A673 (cell line): ENCODE results near the gene XPO4. TPM values are rescaled to one million over a fixed set of nuclear protein-coding genes. Genes with fewer than 3 reads are reported as not detected.

Experiments used
- BruUV-seq: library from RNA; stranded (reverse); fragments of 400-500 nt; replicated peaks from 2 replicates; lab custom pipeline; 2021; lab: Mats Ljungman, UMichigan
- CTCF ChIA-PET: fragments of 300-600 bp; sonication (Branson Sonifier 250); formaldehyde crosslinking; loops from one replicate; lab custom pipeline; 2022; ENCODE audit warnings: antibody characterized with exemption; lab: Charles Lee
- POLR2A ChIA-PET: fragments of 300-600 bp; sonication (Branson Sonifier 250); formaldehyde crosslinking; loops from one replicate; lab custom pipeline; 2022; ENCODE audit warnings: antibody characterized with exemption; ENCODE audit not compliant: low non-redundant PET; lab: Charles Lee
- DNase-seq: peaks from one replicate; pipeline ENCODE4 v3.0.0-alpha.2; 2015; ENCODE audit warnings: low spot score
- H3K27ac ChIP-seq: fragments of 200-600 bp; sonication (generic); 2 replicates; pipeline ENCODE4 v1.5.1; 2016; ENCODE audit warnings: mixed run types, low read depth, mild to moderate bottlenecking, mixed read lengths, antibody characterized with exemption, low read length; ENCODE audit not compliant: poor library complexity, severe bottlenecking
- H3K27me3 ChIP-seq: fragments of 200-600 bp; sonication (generic); replicated peaks from 2 replicates; pipeline ENCODE4 v1.6.1; 2017; ENCODE audit warnings: mixed run types, low read depth, mild to moderate bottlenecking, mixed read lengths, antibody characterized with exemption, low read length; ENCODE audit not compliant: insufficient read depth, poor library complexity
- H3K36me3 ChIP-seq: fragments of 200-600 bp; sonication (generic); 2 replicates; pipeline ENCODE4 v1.6.1; 2016; ENCODE audit warnings: mixed run types, mild to moderate bottlenecking, mixed read lengths, antibody characterized with exemption, low read length; ENCODE audit not compliant: insufficient read depth, poor library complexity, severe bottlenecking
- H3K4me1 ChIP-seq: fragments of 200-600 bp; sonication (generic); 2 replicates; pipeline ENCODE4 v1.6.1; 2017; ENCODE audit warnings: mixed run types, mild to moderate bottlenecking, mixed read lengths, antibody characterized with exemption, low read length; ENCODE audit not compliant: insufficient read depth, poor library complexity, severe bottlenecking
- H3K4me3 ChIP-seq: fragments of 200-600 bp; sonication (generic); 2 replicates; pipeline ENCODE4 v1.5.1; 2016; ENCODE audit warnings: low read depth, mixed run types, mild to moderate bottlenecking, mixed read lengths, low read length; ENCODE audit not compliant: poor library complexity, severe bottlenecking
- H3K9me3 ChIP-seq: fragments of 200-600 bp; sonication (generic); 2 replicates; pipeline ENCODE4 v1.6.1; 2016; ENCODE audit warnings: mixed run types, low read depth, mild to moderate bottlenecking, mixed read lengths, antibody characterized with exemption, low read length; ENCODE audit not compliant: poor library complexity, severe bottlenecking
- EZH2 ChIP-seq: fragments of 200-600 bp; sonication (generic); IDR thresholded peaks from 2 replicates; pipeline ENCODE4 v1.6.1; 2017; ENCODE audit warnings: borderline replicate concordance, low read depth, mild to moderate bottlenecking, mixed read lengths, antibody characterized with exemption, low read length; ENCODE audit not compliant: poor library complexity, severe bottlenecking
- intact Hi-C: fragments of 100-400 bp; cut with micrococcal nuclease; formaldehyde crosslinking; loops from one replicate; pipeline ENCODE4 v1.10.0; 2022; ENCODE audit not compliant: unreplicated experiment
- total RNA-seq: library from RNA; stranded (reverse); gene quantifications from 2 replicates; pipeline ENCODE4 v1.2.3, GENCODE V29; 2021
- TF ChIP-seq, protein P1 (sequence below): fragments of 300-800, 200-600 bp; sonication (generic); conservative IDR thresholded peaks from 2 replicates; pipeline ENCODE4 v1.5.1; 2017; ENCODE audit warnings: low read depth, mild to moderate bottlenecking, antibody characterized with exemption, low read length, moderate library complexity, mixed read lengths

Gene XPO4
- total RNA-seq, 1 experiment from 2014 or later, result 39.8 TPM

DNA sequence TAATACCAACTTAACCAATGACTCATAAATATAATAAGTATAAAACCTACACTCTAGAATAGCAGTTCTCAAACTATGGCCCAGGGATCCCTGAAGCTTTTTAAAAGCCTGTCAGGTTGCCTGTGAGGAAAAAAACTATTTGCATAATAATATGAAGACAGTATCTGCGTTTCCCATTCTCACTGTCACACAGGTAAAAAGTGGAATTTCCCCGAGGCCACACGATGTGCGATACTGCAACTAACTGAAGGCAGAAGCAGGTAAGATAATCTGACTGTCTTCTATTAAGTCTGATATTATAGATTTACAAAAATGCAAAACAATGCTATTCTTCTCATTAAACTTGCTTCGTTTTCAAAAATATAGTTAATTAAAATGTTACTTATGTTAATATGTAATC is 76.2 kb downstream of the XPO4 start:
- no peak overlapping the region for H3K27ac ChIP-seq
- BruUV-seq, result no TSS peak
- H3K27me3 ChIP-seq, result no peaks in the 10 kb centered on the region
- no peaks in the 10 kb centered on the region for H3K36me3 ChIP-seq
- TF ChIP-seq EZH2, result no peak
- TF ChIP-seq, protein P1, sequence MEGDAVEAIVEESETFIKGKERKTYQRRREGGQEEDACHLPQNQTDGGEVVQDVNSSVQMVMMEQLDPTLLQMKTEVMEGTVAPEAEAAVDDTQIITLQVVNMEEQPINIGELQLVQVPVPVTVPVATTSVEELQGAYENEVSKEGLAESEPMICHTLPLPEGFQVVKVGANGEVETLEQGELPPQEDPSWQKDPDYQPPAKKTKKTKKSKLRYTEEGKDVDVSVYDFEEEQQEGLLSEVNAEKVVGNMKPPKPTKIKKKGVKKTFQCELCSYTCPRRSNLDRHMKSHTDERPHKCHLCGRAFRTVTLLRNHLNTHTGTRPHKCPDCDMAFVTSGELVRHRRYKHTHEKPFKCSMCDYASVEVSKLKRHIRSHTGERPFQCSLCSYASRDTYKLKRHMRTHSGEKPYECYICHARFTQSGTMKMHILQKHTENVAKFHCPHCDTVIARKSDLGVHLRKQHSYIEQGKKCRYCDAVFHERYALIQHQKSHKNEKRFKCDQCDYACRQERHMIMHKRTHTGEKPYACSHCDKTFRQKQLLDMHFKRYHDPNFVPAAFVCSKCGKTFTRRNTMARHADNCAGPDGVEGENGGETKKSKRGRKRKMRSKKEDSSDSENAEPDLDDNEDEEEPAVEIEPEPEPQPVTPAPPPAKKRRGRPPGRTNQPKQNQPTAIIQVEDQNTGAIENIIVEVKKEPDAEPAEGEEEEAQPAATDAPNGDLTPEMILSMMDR, result no peak
- H3K9me3 ChIP-seq, result no peaks in the 10 kb centered on the region
- CTCF ChIA-PET, result interaction anchor here (0.5 kb wide), 1 partner anchor 7 kb away, joined by 4 read pairs; no protein-coding TSS in a partner anchor
- intact Hi-C loops, result loop anchor here (10.0 kb wide), 1 partner anchor 98 kb away; no protein-coding TSS in a partner anchor
- no peaks in the 10 kb centered on the region for H3K4me1 ChIP-seq
- no peak for DNase-seq
- POLR2A ChIA-PET, result no interaction called here
- H3K4me3 ChIP-seq, result no peak overlapping the region

DNA sequence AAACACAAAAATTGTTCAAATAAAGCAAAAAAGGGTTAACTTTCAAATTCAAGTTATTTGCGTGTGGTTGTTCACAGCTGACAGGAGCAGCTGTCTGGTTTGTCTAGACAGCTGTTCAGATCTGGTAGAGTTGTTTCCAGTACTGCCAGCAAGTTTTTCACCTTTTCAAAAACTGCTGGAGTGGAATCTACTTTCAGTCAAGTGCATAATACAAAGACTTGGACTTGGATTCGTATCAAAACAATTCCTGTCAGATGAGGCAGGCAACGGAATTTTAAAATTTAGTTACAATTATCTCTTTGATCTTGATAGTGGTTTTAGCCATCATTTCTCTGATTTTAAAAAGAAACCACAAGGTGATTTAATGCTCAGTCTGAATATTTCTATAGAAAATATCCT is 77.1 kb downstream of the XPO4 start:
- DNase-seq, result no peak
- no peak for TF ChIP-seq EZH2
- TF ChIP-seq, protein P1, result no peak
- Histone ChIP-seq H3K4me3 (no peak overlapping the region), H3K9me3 (no peaks in the 10 kb centered on the region), H3K4me1 (no peaks in the 10 kb centered on the region), H3K27ac (no peak overlapping the region), H3K27me3 (no peaks in the 10 kb centered on the region), H3K36me3 (no peaks in the 10 kb centered on the region)
- POLR2A ChIA-PET, result no interaction called here
- CTCF ChIA-PET, result no interaction called here
- BruUV-seq, result no TSS peak
- intact Hi-C loops, result loop anchor here (10.0 kb wide), 1 partner anchor 99 kb away; no protein-coding TSS in a partner anchor

DNA sequence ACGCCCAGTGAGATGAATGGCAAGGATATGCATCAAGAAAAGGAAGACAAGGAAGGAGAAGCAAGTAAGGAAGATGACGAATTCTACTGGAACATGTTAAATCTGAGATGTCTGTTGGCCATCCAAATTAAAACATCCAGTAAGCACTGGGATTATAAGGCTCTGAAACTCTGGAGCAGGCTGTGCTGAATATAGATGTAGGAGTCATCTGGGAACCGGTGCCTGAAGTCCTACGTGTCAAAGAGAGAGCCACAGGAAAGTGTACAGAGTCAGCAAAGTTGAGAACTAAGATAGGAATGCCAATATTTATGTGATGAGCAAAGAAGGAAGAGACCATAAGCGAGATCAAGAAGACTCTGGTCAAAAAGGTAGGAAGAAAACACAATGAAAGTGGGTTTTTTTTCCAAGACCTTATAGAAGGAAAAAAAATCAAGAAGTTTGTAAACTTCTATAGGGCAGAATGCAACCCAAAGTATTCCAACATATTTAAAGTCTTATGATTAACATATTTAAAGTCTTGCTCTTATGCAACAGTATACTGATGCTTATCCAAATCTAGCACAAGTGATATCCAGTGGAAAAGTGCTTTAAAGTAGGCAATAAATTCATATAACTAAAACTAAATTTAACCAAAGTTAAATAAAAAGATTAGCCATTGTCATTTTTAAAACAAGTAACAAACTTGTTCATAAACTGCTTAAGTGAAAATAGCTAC is 77.6 kb downstream of the XPO4 start:
- intact Hi-C loops, result loop anchor here (10.0 kb wide), 1 partner anchor 100 kb away; no protein-coding TSS in a partner anchor
- Histone ChIP-seq H3K27ac (no peak overlapping the region), H3K9me3 (no peaks in the 10 kb centered on the region), H3K27me3 (no peaks in the 10 kb centered on the region), H3K36me3 (no peaks in the 10 kb centered on the region), H3K4me1 (no peaks in the 10 kb centered on the region), H3K4me3 (no peak overlapping the region)
- peak; percentile 37 for DNase-seq
- TF ChIP-seq, protein P1, result no peak
- TF ChIP-seq EZH2, result no peak
- CTCF ChIA-PET, result no interaction called here
- POLR2A ChIA-PET, result no interaction called here
- no TSS peak for BruUV-seq
